Loucy (cell line): ENCODE results near the gene CD14.

Source experiments
- H2AFZ ChIP-seq: fragments of 200-600 bp; sonication (generic); 2 replicates; pipeline ENCODE4 v1.6.0; 2016; ENCODE audit warnings: antibody characterized with exemption, mild to moderate bottlenecking, low read length, moderate library complexity
- H3F3A ChIP-seq: fragments of 200-600 bp; 2 replicates; pipeline ENCODE4 v1.6.0; 2016; ENCODE audit warnings: antibody characterized with exemption, low read depth, mild to moderate bottlenecking
- H3K27me3 ChIP-seq: fragments of 200-600 bp; sonication (generic); 2 replicates; pipeline ENCODE4 v1.6.1; 2014; ENCODE audit warnings: low read length, mild to moderate bottlenecking; ENCODE audit not compliant: insufficient read depth, poor library complexity, severe bottlenecking
- H3K36me3 ChIP-seq: fragments of 200-600 bp; sonication (generic); 2 replicates; pipeline ENCODE4 v1.6.1; 2016; ENCODE audit warnings: low read length; ENCODE audit not compliant: insufficient read depth
- H3K4me1 ChIP-seq: fragments of 200-600 bp; sonication (generic); 2 replicates; pipeline ENCODE4 v1.5.1; 2014; ENCODE audit warnings: low read length, mild to moderate bottlenecking; ENCODE audit not compliant: insufficient read depth, poor library complexity, severe bottlenecking
- H3K4me2 ChIP-seq: fragments of 200-600 bp; sonication (generic); 2 replicates; pipeline ENCODE4 v1.6.0; 2014; ENCODE audit warnings: antibody characterized with exemption, low read length, low read depth, mild to moderate bottlenecking; ENCODE audit not compliant: poor library complexity, severe bottlenecking
- H3K4me3 ChIP-seq: fragments of 200-600 bp; sonication (generic); 2 replicates; pipeline ENCODE4 v1.5.1; 2014; ENCODE audit warnings: low read length, mild to moderate bottlenecking, mixed read lengths; ENCODE audit not compliant: poor library complexity, severe bottlenecking
- H3K79me2 ChIP-seq: fragments of 200-600 bp; sonication (generic); 2 replicates; pipeline ENCODE4 v1.6.1; 2014; ENCODE audit warnings: low read length; ENCODE audit not compliant: insufficient read depth
- H3K9ac ChIP-seq: fragments of 200-600 bp; sonication (generic); 2 replicates; pipeline ENCODE4 v1.6.0; 2014; ENCODE audit warnings: mild to moderate bottlenecking, low read depth, low read length, moderate library complexity; ENCODE audit not compliant: poor library complexity, severe bottlenecking
- H3K9me2 ChIP-seq: fragments of 200-600 bp; sonication (generic); replicated peaks from 2 replicates; pipeline ENCODE4 v1.6.1; 2016; ENCODE audit warnings: low read depth, low read length, mixed read lengths
- H3K9me3 ChIP-seq: fragments of 200-600 bp; sonication (generic); 2 replicates; pipeline ENCODE4 v1.6.1; 2014; ENCODE audit warnings: mild to moderate bottlenecking, antibody characterized with exemption, low read length, low read depth; ENCODE audit not compliant: insufficient read depth
- H4K20me1 ChIP-seq: fragments of 200-600 bp; sonication (generic); 2 replicates; pipeline ENCODE4 v1.6.0; 2014; ENCODE audit warnings: antibody characterized with exemption, low read length, mild to moderate bottlenecking; ENCODE audit not compliant: insufficient read depth, poor library complexity, severe bottlenecking
- EZH2phosphoT487 ChIP-seq: fragments of 200-600 bp; IDR thresholded peaks from 2 replicates; pipeline ENCODE4 v1.6.1; 2018; ENCODE audit warnings: antibody characterized with exemption, mild to moderate bottlenecking, moderate library complexity, borderline replicate concordance
- TF ChIP-seq, protein P1 (sequence below): fragments of 200-600 bp; sonication (generic); conservative IDR thresholded peaks from 2 replicates; pipeline ENCODE4 v1.5.1; 2014; ENCODE audit warnings: mild to moderate bottlenecking, antibody characterized with exemption, low read length

Gene CD14

DNA sequence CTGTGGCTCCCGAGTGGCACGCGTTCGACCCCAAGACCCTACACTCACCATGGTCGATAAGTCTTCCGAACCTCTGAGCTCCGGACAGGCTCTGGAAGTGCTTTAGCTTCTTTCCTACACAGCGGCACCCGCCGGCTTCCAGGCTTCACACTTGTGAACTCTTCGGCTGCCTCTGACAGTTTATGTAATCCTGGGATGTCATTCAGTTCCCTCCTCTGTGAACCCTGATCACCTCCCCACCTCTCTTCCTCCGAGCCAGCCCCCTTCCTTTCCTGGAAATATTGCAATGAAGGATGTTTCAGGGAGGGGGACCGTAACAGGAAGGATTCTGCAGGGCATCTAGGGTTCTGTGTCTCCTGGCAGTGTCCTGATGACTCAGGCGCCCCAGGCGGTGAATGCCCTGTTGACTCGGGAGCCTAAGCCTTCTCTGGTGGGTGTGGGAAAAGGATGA, at the start of gene CD14:
Gene CD14 (minus strand): TSS at position 155 of the 451 bp plus-strand sequence. CDS start 104 bp downstream, at position 51.
- Histone ChIP-seq H4K20me1 (no peaks in the 10 kb centered on the region), H3K79me2 (no peaks in the 10 kb centered on the region), H3K36me3 (no peaks in the 10 kb centered on the region), H3K9ac (no peak within 1 kb of the TSS), H3K4me1 (no peaks in the 10 kb centered on the region), H3K9me2 (no peaks in the 10 kb centered on the region), H2AFZ (no peak within 1 kb of the TSS), H3F3A (no peaks in the 10 kb centered on the region), H3K4me2 (no peak within 1 kb of the TSS), H3K27me3 (no peaks in the 10 kb centered on the region), H3K4me3 (no peak within 1 kb of the TSS), H3K9me3 (no peaks in the 10 kb centered on the region)
- no peak for TF ChIP-seq EZH2phosphoT487
- TF ChIP-seq, protein P1, sequence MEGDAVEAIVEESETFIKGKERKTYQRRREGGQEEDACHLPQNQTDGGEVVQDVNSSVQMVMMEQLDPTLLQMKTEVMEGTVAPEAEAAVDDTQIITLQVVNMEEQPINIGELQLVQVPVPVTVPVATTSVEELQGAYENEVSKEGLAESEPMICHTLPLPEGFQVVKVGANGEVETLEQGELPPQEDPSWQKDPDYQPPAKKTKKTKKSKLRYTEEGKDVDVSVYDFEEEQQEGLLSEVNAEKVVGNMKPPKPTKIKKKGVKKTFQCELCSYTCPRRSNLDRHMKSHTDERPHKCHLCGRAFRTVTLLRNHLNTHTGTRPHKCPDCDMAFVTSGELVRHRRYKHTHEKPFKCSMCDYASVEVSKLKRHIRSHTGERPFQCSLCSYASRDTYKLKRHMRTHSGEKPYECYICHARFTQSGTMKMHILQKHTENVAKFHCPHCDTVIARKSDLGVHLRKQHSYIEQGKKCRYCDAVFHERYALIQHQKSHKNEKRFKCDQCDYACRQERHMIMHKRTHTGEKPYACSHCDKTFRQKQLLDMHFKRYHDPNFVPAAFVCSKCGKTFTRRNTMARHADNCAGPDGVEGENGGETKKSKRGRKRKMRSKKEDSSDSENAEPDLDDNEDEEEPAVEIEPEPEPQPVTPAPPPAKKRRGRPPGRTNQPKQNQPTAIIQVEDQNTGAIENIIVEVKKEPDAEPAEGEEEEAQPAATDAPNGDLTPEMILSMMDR = no peak

DNA sequence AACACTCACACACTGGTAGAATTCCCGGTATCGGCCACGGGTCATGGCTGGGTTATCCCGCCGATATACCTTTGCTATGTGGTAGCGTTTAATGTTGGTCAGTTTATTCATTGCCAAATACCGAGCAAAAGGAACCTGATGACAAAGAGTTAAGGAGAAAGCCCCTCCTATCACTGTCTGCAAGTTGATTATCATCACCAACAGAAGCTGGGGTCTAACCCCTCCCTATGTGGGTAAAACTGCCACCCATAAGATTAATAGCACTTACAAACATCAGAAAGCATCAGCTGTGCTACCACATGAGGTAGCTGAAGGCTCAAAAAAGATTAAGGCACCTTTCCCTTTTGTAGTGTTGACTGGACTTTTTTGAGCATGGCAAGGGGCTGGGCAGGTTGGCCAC, 46.0 kb upstream of the CD14 start:
- H3K4me1 ChIP-seq = no peaks in the 10 kb centered on the region
- TF ChIP-seq, protein P1 = no peak
- TF ChIP-seq EZH2phosphoT487 = no peak
- no peaks in the 10 kb centered on the region for H3K9me3 ChIP-seq
- no peak overlapping the region for H3K4me3 ChIP-seq
- H3F3A ChIP-seq = no peaks in the 10 kb centered on the region
- no peaks in the 10 kb centered on the region for H4K20me1 ChIP-seq
- no peak overlapping the region for H2AFZ ChIP-seq
- H3K27me3 ChIP-seq = no peaks in the 10 kb centered on the region
- H3K36me3 ChIP-seq = peaks cover 56% of the 10 kb centered on the region
- no peaks in the 10 kb centered on the region for H3K79me2 ChIP-seq
- no peak overlapping the region for H3K9ac ChIP-seq
- H3K4me2 ChIP-seq = no peak overlapping the region
- no peaks in the 10 kb centered on the region for H3K9me2 ChIP-seq

DNA sequence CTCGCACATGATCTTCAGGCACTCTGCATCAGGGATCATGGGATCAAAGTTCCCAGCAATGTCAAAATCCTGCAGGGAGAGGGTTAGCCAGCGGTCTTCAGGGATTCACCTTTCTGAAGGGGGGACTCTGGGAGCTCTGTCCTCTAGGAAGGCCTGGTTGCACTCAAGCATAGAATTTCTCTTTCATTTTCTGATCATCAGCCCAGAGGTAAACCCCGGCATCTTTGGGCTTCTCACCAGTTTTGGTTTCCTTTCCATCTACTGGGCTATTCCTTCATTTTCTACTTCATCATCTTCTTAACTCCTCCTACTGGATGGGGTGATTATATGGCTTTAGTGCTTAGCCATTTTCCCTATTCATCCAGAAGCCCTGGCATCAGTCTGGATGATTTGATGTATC, 45.0 kb upstream of the CD14 start:
- peaks cover 66% of the 10 kb centered on the region for H3K36me3 ChIP-seq
- H3K4me1 ChIP-seq = no peaks in the 10 kb centered on the region
- H3K4me2 ChIP-seq = no peak overlapping the region
- H3K27me3 ChIP-seq = no peaks in the 10 kb centered on the region
- no peak overlapping the region for H3K9ac ChIP-seq
- TF ChIP-seq, protein P1 = no peak
- TF ChIP-seq EZH2phosphoT487 = no peak
- H3K9me3 ChIP-seq = no peaks in the 10 kb centered on the region
- H3K4me3 ChIP-seq = no peak overlapping the region
- no peaks in the 10 kb centered on the region for H3F3A ChIP-seq
- no peaks in the 10 kb centered on the region for H3K9me2 ChIP-seq
- H3K79me2 ChIP-seq = no peaks in the 10 kb centered on the region
- no peak overlapping the region for H2AFZ ChIP-seq
- H4K20me1 ChIP-seq = no peaks in the 10 kb centered on the region
